ENCODE measurements around the gene SERINC5.

Gene SERINC5

DNA sequence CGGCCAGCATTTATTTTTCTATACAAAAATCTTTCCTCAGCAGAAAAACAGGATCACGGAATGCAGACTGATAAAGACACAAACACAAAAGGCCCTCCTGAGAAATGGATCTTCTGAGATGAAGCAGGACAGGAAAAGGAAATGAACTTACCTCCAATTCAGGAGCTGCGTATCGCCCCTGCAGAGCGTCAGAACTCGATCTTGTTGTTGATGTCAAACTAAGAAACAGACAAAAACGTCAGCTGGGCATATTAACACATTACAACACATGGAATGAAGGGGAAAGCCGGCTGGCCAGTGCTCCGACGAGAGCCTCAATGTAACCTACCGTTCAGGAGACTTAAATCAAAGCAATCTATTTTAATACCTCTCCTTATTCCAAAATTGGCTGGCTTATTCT, 105.1 kb downstream of the SERINC5 start:
- H3K27ac ChIP-seq = no peak overlapping the region

DNA sequence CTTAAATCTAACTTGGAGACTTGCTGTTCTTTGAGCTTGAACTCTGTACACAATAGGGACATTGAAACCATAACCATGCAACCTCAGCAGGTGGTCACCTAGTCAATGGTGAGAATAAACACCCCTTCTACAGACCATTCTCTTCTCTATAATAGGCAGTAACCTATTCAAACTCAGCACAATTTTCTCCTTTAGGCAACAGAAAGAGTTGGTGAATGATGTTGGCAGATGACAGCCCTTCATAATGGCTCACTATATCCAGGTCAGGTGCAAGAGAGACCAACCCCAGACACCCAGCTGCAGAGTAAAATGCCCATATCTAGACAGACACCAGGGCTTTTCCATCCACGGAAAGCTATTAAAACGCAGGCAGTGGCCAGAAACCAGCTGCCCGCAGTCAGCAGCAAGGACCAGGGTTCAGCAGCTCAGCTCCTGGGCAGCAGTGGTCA, 106.7 kb downstream of the SERINC5 start:
- no peak overlapping the region for H3K4me3 ChIP-seq (ENCODE audit: low read depth in 1 of 2, low read length in 1 of 2)
- H3K4me1 ChIP-seq (ENCODE audit: control insufficient read depth in 1 of 2, insufficient read depth in 1 of 2, low read depth in 1 of 2, low read length in 1 of 2) = peaks cover 27% of the 10 kb centered on the region in 2 experiments
- H3K9me3 ChIP-seq = no peaks in the 10 kb centered on the region
- H3K27ac ChIP-seq = no peak overlapping the region
- H3K36me3 ChIP-seq = peaks cover 23% of the 10 kb centered on the region
- no peaks in the 10 kb centered on the region for H3K27me3 ChIP-seq
- TF ChIP-seq, protein P1, sequence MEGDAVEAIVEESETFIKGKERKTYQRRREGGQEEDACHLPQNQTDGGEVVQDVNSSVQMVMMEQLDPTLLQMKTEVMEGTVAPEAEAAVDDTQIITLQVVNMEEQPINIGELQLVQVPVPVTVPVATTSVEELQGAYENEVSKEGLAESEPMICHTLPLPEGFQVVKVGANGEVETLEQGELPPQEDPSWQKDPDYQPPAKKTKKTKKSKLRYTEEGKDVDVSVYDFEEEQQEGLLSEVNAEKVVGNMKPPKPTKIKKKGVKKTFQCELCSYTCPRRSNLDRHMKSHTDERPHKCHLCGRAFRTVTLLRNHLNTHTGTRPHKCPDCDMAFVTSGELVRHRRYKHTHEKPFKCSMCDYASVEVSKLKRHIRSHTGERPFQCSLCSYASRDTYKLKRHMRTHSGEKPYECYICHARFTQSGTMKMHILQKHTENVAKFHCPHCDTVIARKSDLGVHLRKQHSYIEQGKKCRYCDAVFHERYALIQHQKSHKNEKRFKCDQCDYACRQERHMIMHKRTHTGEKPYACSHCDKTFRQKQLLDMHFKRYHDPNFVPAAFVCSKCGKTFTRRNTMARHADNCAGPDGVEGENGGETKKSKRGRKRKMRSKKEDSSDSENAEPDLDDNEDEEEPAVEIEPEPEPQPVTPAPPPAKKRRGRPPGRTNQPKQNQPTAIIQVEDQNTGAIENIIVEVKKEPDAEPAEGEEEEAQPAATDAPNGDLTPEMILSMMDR (IDR thresholded peaks at IDR 0.05) = no peak

More for the DNA sequence above, 105.1 kb downstream of the SERINC5 start:
- Histone ChIP-seq H3K4me1 (ENCODE audit: control insufficient read depth in 1 of 2, insufficient read depth in 1 of 2, low read depth in 1 of 2, low read length in 1 of 2) (peaks cover 12% of the 10 kb centered on the region in 2 experiments), H3K4me3 (ENCODE audit: low read depth in 1 of 2, low read length in 1 of 2) (no peak overlapping the region), H3K36me3 (peaks cover 23% of the 10 kb centered on the region), H3K9me3 (no peaks in the 10 kb centered on the region), H3K27me3 (no peaks in the 10 kb centered on the region)
- TF ChIP-seq, protein P1 (IDR thresholded peaks at IDR 0.05) = no peak

DNA sequence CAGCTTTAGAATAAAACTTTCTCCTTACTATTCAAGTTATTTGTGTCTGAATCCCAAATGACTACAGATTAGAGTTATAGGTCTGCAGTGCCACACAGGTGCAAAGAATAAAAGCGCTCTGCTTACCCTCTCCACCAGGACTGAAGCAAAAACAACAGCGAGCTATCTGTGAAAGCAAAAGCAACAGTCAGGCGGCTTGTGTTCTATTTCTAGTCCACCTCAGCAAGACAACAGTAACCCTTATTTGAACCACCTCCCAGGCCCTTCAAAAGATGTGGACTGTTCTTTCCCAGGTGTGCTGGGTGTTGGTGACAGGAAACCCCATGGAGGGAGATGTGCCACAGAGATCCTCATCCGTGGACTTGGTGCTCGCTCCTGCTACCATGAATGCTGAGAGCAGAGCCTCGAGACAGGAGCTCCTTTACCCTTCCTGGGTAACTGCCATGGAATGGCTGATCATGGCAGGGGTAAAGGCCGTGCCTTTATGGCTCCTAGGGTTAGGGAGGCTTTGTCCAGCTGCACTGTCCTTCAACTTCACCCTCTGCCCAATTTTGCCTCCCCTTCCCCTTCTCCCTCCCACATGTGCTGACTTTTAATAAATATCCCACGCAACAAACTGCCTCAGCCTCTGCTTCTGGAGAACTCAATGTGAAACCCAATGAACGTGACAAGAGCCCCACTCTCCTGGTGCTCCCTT, 108.6 kb downstream of the SERINC5 start:
- Histone ChIP-seq H3K4me1 (ENCODE audit: control insufficient read depth in 1 of 2, insufficient read depth in 1 of 2, low read depth in 1 of 2, low read length in 1 of 2) (peaks cover 33% of the 10 kb centered on the region in 2 experiments), H3K9me3 (no peaks in the 10 kb centered on the region), H3K27me3 (no peaks in the 10 kb centered on the region), H3K27ac (peak overlapping the region; percentile 80), H3K36me3 (peaks cover 26% of the 10 kb centered on the region), H3K4me3 (ENCODE audit: low read depth in 1 of 2, low read length in 1 of 2) (no peak overlapping the region)
- TF ChIP-seq, protein P1 (IDR thresholded peaks at IDR 0.05) = no peak

GRCh38 chr5:80146046-80146445, 109.8 kb downstream of the SERINC5 start:
- H3K9me3 ChIP-seq = no peaks in the 10 kb centered on the region
- H3K27ac ChIP-seq = peak overlapping the region; percentile 80
- peaks cover 17% of the 10 kb centered on the region for H3K36me3 ChIP-seq
- TF ChIP-seq, protein P1 (IDR thresholded peaks at IDR 0.05) = no peak
- H3K4me3 ChIP-seq (ENCODE audit: low read depth in 1 of 2, low read length in 1 of 2) = peak overlapping the region in 1 of 2 experiments; percentile 28
- peaks cover 45% of the 10 kb centered on the region in 2 experiments for H3K4me1 ChIP-seq (ENCODE audit: control insufficient read depth in 1 of 2, insufficient read depth in 1 of 2, low read depth in 1 of 2, low read length in 1 of 2)
- no peaks in the 10 kb centered on the region for H3K27me3 ChIP-seq

DNA sequence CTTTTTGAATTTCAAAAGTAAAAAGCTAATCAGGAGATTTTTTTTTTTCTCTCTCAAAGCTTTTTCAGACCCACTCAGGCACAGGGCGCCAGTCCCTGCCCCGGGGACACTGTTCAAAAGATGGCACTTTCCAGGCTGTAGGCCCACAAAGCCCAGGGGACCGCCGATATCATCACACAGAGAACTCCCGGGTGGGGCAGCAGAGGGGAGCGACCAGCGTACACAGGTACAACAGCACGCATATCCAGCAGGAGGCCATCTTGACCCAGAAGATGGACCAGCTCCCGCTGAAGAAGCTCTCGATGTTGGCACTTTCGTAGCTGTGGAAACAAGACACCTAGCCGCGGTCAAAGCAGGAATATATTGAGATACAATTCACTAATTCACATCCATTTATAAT, 112.4 kb downstream of the SERINC5 start:
- TF ChIP-seq, protein P1 (IDR thresholded peaks at IDR 0.05) = no peak
- peaks cover 53 to 56% of the 10 kb centered on the region in 2 experiments for H3K4me1 ChIP-seq (ENCODE audit: control insufficient read depth in 1 of 2, insufficient read depth in 1 of 2, low read depth in 1 of 2, low read length in 1 of 2)

More for the DNA sequence above, 112.4 kb downstream of the SERINC5 start:
- no peak overlapping the region for H3K27ac ChIP-seq
- no peaks in the 10 kb centered on the region for H3K9me3 ChIP-seq
- H3K36me3 ChIP-seq = peaks cover 3% of the 10 kb centered on the region
- no peak overlapping the region for H3K4me3 ChIP-seq (ENCODE audit: low read depth in 1 of 2, low read length in 1 of 2)
- H3K27me3 ChIP-seq = no peaks in the 10 kb centered on the region
